HEK293T (cell line): ENCODE results near the gene DHRS7C.

Experiments used
- ARNT ChIP-seq: fragments of 450-650 bp; IDR thresholded peaks from 2 replicates; pipeline ENCODE4 v1.6.1; 2017; ENCODE audit warnings: mild to moderate bottlenecking
- BHLHE40 ChIP-seq: fragments of 450-650 bp; IDR thresholded peaks from 2 replicates; pipeline ENCODE4 v1.6.1; 2016; ENCODE audit warnings: mild to moderate bottlenecking, moderate library complexity, borderline replicate concordance
- ELF4 ChIP-seq: fragments of 450-650 bp; IDR thresholded peaks from 2 replicates; pipeline ENCODE4 v1.6.1; 2017; ENCODE audit warnings: antibody characterized with exemption
- FOXA1 ChIP-seq: fragments of 450-650 bp; IDR thresholded peaks from 2 replicates; pipeline ENCODE4 v1.6.1; 2016; ENCODE audit warnings: mild to moderate bottlenecking
- FOXK2 ChIP-seq: fragments of 450-650 bp; IDR thresholded peaks from 2 replicates; pipeline ENCODE4 v1.6.1; 2016; ENCODE audit warnings: mild to moderate bottlenecking
- FOXM1 ChIP-seq: fragments of 450-650 bp; IDR thresholded peaks from 2 replicates; pipeline ENCODE4 v1.6.1; 2017; ENCODE audit warnings: mild to moderate bottlenecking, borderline replicate concordance
- HDGF ChIP-seq: fragments of 450-650 bp; IDR thresholded peaks from 2 replicates; pipeline ENCODE4 v1.6.1; 2017; ENCODE audit warnings: antibody characterized with exemption, borderline replicate concordance
- L3MBTL2 ChIP-seq: fragments of 450-650 bp; conservative IDR thresholded peaks from 2 replicates; pipeline ENCODE4 v1.6.1; 2016; ENCODE audit warnings: mild to moderate bottlenecking
- LEF1 ChIP-seq: fragments of 450-650 bp; IDR thresholded peaks from 2 replicates; pipeline ENCODE4 v1.6.1; 2017; ENCODE audit warnings: mild to moderate bottlenecking, borderline replicate concordance
- PKNOX1 ChIP-seq: fragments of 450-650 bp; IDR thresholded peaks from 2 replicates; pipeline ENCODE4 v1.6.1; 2016
- SP1 ChIP-seq: fragments of 450-650 bp; IDR thresholded peaks from 2 replicates; pipeline ENCODE4 v1.6.1; 2017
- SUZ12 ChIP-seq: fragments of 450-650 bp; IDR thresholded peaks from 2 replicates; pipeline ENCODE4 v1.6.1; 2016; ENCODE audit warnings: mild to moderate bottlenecking
- ZNF384 ChIP-seq: fragments of 450-650 bp; IDR thresholded peaks from 2 replicates; pipeline ENCODE4 v1.6.1; 2016

- no peak for TF ChIP-seq BHLHE40
- TF ChIP-seq SUZ12, result no peak
- no peak for TF ChIP-seq HDGF
- TF ChIP-seq LEF1, result no peak
- no peak for TF ChIP-seq ELF4
- no peak for TF ChIP-seq FOXK2
- TF ChIP-seq L3MBTL2, result no peak
- no peak for TF ChIP-seq FOXM1
- no peak for TF ChIP-seq ZNF384
- no peak for TF ChIP-seq ARNT
- TF ChIP-seq SP1, result no peak
- TF ChIP-seq FOXA1, result no peak
- TF ChIP-seq PKNOX1, result no peak
Measured at GRCh38 chr17:9830711-9831110, 39.3 kb upstream of the DHRS7C start.
